HG02610 (cell line): Measurements from ENCODE around the gene OR52K1.

Source experiments
- ATAC-seq: cut with Tn5 transposase; IDR thresholded peaks from one replicate; pipeline ENCODE4 v1.9.1; 2021; ENCODE audit warnings: mild to moderate bottlenecking, moderate library complexity; ENCODE audit not compliant: unreplicated experiment

OR52K1 gene

DNA sequence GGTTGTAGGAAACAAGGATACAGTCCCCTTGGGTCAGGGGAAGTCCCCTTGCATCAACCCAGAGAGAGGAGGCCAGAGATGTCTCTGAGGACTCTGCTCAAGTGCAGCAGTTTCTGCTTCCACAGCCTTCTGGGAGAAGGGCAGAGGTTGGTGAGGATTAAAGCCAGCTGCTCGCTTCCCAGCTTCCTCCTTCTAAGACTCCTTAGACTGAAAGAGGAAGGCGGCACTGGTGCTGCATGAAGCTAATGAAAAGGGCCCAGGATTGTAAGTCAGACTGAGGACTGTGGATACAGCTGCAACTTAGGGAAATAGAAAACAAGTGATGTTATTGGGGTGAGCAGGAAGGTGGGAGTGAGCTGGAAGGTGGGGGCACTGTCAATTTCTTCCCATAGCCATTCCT is at the start of gene OR52K1:
TSS of gene OR52K1 (plus strand) at position 202 of the 400 bp plus-strand sequence. CDS start 6,255 bp downstream, outside the sequence.
- no peak for ATAC-seq

DNA sequence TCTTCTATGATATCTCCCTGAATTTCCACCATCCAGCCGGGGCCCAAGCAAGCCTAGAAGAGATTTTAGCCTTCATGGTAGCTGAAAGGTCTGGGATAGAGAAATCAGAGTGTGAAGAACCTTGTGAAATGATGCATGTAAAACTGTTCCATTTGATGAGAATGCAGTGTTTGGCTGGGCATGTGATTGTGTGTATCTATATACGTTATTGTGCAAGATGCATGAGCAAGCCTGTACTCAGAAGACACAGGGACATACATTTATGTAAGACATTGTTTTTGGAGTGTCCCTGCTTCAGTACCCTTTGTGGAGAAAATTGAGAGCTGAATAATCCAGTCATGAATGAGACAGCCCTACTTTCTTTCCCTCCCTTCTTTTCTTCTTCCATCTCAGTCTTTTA is 48.6 kb upstream of the OR52K1 start:
- no peak for ATAC-seq

DNA sequence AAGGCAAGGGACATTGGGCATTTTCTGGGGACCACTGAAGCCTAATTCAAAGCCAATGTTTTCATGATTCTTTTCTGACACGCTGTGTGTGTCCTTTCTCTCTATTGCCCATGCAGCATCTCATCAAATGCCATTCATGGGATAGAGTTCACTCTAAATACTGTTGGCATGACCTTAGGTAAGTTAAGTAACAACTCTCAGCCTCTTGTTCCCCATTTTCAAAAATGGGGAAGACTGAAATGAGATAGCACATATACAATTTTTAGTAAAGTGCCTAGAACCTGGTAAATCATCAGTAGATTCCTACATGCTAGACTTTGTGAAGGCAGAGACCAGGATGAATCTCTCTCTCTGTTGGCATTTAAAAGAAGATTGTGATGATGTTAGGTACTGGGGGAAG is 46.0 kb upstream of the OR52K1 start:
- no peak for ATAC-seq

DNA sequence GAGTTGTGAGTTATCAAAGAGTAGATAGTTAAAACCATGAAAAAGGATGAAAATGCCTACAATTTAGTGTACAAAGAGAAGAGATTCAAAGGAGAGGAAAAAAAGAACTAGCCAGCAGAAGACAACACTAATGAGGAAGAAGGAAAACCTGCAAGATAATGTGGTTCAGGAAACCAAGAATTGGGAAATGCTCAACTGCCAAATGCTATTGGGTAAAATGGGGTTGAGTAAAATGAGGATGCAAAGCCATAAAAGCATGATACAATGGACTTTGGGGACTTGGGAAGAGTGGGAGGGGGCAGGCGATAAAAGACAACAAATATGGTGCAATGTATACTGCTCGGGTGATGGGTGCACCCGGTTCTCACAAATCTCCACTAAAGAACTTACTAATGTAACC is 40.9 kb upstream of the OR52K1 start:
- no peak for ATAC-seq

DNA sequence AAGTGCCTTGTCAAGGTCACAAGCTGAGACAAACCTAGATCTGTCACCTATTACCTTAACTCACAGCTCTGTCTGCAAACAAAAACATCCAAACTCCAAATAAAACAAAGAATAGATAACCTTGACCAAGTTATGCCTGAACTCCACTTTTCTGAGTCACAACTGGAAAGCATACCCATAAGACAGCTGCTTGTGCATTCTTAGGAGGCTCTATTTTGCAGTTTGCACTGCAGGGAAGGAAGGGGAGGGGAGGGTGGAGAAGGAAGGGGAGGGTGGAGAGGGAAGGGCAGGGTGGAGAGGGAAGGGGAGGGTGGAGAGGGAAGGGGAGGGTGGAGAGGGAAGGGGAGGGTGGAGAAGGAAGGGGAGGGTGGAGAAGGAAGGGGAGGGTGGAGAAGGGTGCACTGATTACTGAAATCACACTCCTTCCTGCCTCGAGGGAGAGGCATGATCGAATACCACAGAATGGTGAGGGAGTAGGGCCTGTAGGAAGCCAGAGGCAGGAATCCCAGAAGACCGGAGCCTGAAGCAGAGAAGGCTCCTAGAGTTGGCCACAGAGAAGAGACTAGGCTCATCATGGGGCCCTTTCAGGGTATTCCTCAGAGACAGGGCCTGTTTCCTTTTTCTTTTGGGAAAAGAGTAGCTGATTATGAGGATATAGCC is 39.1 kb upstream of the OR52K1 start:
- ATAC-seq: no peak

DNA sequence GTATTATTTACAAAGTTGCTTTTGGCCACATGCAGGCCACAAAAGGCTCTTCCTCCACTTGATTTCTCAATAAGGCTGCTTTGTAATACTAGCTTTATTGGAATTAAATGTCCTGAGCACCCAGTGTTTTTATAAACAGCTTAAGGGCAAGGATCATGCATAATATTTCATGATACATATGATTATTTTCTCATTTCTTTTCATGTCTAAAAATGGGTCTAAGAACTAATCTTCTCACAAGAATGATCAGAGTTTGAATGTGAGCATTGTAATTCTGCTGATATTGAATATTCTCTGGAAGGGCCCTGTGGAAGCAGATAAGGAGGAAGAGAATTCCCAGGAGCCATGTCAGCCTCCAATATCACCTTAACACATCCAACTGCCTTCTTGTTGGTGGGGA is 33.5 kb upstream of the OR52K1 start, which contains the start of gene OR52K2:
TSS of gene OR52K2 (plus strand) at position 301 of the 400 bp plus-strand sequence. CDS start at position 346, 45 bp downstream.
- no peak for ATAC-seq

DNA sequence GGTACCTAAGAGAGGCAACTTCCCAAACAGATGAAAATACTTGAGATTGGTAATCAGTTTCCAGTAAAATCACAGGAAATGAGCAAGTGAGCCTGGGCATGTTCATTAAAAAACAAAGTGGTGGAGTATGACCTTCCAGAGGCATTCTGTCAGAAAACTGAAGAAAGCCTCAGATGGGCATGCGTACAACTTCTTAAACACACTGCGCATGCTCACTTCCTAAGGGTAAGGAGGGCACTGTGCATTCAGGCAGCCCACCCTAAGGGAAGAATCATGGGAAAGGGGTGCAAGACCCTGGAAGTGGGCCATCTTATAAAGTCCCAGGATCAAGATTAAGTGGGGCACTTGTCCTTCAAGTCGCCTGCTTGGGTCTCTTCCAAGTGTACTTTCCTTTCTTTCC is 29.3 kb upstream of the OR52K1 start:
- no peak for ATAC-seq

DNA sequence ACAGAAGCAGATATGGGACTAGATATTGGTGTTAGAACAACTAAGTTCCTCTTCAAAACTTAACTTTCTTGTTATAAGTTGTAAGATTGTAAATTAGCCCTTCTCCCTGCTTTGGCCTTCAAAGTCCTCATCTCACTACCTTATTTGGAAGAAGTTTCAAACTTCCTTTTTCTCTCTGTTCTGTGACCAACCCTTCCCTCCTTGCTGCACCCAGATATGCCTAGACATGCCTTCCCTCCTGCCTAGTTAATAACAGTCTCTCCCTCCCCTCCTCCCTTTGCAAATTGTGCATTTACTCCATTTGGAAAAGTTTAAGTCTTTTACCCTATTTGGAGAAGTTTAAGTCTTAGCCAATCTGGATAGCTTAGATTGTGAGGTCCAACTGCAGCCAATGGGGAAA is 28.4 kb upstream of the OR52K1 start:
- no peak for ATAC-seq

DNA sequence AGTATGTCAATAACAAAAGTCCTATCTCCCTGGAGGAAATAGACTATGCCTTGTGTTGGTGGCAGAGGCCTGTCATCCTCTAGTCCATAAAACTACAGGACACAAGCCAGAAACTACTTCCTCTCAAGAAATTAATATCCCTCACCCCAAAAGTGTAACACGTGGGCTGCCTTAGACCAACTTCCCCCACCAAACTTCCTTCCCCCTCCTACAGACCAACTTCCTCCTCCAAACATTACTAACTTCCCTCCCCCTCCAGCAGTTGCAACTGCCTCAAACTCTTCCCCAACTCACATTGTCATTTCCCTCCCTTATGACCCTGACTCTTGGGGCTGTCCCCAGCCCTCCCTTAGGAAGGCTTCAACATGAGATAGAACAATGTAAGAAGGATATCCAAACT is 27.0 kb upstream of the OR52K1 start:
- no peak for ATAC-seq

DNA sequence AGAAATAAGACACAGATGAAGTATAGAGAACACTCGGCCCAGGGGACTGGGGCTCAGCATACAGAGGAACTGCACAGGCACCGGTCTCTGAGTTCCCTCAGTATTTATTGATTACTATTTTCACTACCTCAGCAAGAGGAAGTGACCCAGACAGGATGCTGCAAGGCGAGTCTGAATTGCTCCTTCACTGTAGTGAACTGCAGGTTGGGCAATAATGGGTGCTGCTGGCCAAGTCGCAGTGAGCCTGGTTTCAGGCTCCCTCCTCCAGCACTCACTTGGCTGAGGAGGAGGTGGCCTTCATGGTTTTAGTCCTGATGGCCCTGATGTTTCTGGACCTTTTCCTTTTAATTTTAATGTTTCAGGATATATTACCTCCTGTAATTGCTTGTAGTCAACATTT is 22.9 kb upstream of the OR52K1 start:
- no peak for ATAC-seq

DNA sequence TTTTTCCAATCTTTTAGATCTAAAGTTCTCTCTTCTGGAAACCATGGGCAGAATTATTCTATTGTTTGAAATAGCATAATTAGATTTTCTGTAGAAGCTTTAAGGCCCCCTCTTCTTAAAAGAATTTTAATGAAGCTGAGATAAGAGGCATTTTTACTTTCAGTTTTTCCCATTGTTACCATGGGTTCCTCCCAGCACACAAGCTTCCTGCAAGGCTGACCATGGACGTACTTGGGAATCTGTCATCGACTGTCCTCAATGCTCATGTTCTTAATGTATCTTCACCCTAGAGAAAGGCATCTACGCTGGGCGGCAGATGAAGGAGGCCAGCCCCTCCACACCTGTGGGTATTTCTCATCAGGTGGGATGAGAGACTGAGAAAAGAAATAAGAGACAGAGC is 22.3 kb upstream of the OR52K1 start:
- no peak for ATAC-seq

DNA sequence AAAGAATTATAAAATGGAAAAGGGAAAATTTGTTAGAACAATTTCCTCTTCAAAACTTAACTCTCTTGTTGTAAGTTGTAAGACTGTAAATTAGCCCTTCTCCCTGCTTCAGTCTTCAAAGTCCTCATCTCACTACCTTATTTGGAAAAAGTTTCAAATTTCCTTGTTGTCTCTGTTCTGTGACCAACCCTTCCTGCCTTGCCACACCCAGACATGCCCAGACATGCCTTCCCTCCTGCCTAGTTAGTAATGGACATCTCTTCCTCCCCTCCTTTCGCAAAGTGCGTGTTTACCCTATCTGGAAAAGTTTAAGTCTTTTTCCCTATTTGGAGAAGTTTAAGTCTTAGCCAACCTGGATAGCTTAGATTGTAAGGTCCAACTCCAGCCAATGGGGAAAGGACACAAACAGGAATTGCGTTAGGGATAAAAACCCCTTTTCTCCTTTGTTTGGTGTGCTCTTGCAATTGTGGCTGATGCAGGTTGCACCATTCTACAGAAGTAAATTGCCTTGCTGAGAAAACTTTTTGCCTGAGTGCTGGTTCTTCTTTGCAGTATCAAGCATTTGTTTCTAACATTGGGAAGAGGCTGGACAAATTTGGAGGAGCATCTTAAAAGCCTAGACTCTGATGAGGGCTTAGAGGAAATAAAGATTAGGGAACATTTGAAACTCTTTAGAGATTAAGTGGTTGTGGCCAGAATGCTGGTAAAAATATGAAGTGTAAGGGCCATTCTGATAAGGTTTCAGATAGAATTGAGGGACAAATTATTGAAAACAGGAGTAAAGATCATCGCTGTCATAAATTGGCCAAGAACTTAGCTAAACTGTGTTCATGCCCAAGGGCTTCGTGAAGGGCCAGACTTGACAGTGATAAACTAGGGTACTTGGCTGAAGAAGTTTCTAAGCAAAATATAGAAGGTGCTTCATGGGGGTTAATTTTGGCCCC is 18.0 kb upstream of the OR52K1 start:
- ATAC-seq: no peak

DNA sequence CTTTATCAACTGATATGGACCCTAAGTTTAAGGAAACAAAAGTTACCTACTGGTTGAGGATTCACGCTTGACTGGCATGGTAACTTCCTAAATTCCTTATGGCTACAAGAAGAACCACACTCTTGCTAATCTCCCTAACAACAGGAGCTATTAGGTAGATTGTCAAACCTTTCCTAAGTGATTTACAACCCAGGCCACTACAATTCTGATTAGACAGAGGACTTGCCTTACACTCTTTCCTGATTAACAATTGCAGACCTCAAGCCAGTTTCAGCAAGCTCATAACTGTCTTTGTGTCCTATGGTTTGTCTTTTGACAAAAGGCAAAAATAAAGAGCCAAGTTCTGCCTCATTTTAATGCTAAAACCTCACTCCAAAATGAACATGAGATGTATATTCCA is 17.0 kb upstream of the OR52K1 start:
- ATAC-seq: no peak

DNA sequence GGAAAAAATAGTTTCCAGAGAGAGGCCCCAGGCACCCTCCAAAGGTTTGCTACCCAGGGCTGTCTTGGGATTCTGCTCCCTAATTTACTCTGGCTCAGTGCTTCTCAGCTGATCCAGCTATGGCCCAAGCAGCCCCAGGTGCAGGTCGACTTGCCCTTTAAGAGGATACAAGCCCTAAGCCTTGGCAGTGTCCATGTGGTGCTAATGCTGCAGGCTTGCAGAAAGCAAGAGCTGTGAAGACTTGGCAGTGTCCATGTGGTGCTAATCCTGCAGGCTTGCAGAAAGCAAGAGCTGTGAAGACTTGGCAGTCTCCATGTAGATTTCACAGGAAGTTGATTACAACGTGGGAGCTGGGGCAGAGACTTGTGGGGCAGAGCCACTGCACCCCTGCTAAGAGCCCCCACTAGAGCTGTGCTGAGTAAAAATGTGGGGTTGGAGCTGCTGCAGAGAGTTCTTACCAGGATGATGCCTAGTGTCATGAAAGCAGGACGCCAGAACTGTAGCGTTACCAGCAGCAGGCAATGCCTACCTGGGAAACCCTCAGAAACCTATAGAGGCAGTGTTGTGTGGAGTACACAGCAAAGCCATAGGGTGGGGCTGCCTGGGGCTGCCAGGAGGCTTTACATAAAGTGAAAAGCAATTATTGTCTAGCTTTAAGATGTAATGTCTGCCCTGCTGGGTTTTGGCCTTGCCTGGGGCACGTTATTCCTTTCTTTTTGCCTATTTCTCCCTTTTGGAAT is 16.1 kb upstream of the OR52K1 start:
- ATAC-seq: no peak

DNA sequence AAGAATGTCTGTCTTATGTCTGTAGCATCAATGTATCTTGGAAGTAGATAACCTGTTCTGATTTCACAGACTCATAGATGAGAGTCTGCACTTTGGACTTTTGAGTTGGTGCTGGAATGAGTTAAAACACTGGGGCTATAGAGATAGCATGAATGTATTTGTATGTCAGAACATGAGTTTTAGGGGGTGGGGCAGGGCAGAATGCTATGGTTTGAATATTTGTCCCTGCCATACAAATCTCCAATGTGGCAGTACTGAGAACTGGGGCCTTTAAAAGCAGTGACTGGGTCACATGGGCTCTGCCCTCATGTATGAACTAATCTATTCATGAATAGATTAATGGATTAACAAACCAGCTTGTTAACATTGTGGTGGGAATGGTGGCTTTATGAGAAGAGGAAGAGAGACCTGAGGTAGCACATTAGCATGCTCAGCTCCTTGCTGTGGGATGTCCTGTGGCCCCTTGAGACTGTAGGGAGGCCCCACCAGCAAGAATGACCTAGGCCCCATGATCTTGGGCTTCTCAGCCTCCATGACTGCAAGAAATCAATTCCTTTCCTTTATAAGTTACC is 15.5 kb upstream of the OR52K1 start:
- no peak for ATAC-seq

DNA sequence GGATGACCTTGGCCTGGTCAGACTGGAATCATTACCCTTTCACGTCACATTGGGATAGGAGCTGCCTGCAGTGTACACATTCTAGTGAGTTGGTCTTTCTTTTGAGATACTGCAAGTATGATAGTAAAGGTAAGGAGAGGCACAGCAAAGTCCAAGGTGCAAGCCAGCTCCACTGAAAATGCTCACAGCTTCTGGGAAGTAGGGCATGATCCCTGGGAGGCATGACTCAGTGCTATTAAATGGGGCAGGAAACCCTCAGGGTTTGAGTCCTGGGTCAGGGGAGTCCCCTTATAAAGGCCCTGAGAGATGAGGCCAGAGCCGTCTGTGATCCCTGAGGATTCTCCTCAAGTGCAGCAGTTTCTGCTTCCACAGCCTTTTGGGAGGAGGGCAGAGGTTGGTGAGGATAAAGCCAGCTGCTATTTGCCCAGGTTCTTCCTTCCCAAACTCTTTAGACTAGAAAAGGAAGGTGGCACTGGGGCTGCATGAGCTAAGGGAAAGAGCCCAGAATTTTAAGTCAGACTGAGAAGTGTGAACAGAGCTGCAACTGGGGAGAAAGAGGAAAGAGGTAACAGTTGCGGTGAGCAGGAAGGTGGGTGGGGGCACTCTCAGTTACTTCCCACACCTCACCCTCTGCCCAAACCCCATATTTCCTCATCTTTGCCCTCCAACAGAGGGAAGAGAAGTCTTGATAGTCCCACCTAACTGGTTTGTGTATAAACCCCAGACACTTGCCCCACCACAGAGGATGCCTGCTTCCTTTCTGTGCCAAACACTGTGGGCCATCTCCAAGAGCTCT is 14.4 kb upstream of the OR52K1 start:
- no peak for ATAC-seq

DNA sequence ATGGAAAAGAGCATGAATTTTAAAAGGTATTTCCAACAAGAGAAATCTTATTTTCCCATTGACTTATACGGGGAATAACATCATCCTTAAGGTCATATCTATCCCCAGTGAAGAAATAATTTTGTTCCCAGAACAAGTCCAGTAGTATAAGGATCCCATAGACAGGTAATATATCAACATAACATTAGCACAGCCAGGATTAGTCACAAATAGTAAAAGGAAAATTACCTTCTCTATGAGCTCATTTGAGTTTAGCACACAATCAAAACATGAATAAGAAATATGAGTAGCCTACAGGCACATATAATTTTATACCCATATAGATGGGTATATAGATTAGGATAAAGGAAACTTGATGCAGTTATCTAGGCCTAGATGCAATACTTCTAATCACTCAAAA is 2.8 kb upstream of the OR52K1 start:
- ATAC-seq: no peak

DNA sequence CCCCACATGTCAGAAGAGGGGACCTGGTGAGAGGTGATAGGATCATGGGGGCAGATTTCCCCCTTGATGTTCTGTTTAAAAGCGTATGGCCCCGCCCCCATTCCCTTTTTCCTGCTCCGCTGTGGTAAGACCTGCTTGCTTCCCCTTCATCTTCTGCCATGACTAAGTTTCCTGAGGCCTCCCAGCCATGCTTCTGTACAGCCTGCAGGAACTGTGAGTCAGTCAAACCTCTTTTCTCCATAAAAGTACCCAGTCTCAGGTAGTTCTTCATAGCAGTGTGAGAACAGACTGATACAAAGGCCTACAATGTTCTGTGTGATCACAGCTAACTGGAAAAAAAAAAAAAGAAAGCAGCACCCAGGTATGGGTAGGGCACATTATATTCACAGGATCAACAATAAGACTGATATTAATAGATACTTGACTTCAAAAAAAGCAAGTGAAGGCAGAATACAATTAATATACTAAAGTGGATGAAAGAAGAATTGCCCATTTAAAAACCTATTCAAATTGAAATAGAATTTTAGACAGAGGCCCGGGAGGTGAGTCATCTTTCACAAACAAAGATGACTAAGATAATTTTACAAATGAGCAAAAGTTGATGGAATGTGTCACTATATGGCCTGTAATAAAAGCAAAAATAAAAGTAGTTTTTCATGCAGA is 1.7 kb upstream of the OR52K1 start:
- ATAC-seq: no peak

DNA sequence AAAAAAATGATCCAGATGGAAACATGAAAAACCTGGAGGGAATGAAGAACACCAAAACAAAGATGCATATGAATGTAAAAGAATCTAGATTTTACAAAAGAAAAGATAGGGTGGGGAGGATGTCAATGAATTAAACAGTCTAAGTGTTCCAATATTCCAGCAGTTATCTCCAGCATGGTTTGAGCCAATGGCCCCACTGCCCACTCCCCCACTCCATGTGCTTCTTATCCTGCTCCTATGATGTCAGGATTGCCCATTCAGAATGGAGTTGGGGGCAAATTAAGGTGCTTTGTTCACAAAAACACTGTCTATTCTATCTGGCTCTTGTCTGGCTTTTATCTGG is 1.2 kb upstream of the OR52K1 start:
- ATAC-seq: no peak

DNA sequence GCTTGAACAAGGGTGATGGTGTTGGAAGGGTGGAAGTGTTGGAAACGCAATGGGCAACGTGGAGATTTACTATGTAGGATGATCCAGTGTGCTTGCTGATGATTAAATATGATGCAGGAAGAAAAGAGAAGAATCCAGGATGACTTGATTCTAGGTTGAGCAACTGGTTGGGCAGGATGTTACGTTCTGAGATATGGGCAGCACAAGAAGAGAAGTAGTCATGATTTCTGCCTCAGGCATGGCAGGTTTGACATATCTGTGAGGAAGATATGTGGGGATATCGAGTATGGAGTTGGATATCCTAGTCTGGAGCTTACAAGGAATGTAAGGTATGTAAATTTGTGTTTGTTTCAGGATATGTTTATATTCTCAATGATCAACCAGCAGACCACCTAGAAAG is 1.9 kb downstream of the OR52K1 start:
- no peak for ATAC-seq
